GM11168 (cell line): Measurements from ENCODE around the gene PRKACB.
"Not testable (repeated sequence)": the region's sequence is repeated elsewhere in the genome, so short reads cannot be mapped to it uniquely, and the experiment has no call there.

Experiments
- in situ Hi-C: fragments of 300-500 bp; cut with MboI; formaldehyde crosslinking; loops from one replicate; pipeline ENCODE4 v1.12.0; 2022; ENCODE audit warnings: low sequenced_read_pairs; ENCODE audit not compliant: unreplicated experiment

PRKACB gene

DNA sequence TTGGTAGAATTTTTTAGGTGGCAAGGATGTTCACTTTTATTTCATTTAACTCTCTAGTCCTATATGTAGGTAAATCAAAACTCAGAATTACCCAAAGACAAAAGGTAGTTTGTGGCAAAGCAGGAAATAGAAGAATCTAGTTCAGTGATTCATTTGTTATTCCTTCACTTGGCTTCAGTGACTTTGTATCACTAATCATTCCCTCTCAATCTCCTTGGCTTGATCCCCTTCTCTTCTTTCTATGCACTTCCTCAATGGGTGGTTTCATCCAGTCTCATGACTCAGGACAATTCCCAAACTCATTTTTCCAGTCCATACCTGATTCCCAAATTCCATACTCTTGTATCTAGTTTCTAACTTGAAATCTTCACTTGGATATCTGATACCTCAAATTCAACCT lies 64.9 kb downstream of the PRKACB start:
- in situ Hi-C loops = no loop called here

DNA sequence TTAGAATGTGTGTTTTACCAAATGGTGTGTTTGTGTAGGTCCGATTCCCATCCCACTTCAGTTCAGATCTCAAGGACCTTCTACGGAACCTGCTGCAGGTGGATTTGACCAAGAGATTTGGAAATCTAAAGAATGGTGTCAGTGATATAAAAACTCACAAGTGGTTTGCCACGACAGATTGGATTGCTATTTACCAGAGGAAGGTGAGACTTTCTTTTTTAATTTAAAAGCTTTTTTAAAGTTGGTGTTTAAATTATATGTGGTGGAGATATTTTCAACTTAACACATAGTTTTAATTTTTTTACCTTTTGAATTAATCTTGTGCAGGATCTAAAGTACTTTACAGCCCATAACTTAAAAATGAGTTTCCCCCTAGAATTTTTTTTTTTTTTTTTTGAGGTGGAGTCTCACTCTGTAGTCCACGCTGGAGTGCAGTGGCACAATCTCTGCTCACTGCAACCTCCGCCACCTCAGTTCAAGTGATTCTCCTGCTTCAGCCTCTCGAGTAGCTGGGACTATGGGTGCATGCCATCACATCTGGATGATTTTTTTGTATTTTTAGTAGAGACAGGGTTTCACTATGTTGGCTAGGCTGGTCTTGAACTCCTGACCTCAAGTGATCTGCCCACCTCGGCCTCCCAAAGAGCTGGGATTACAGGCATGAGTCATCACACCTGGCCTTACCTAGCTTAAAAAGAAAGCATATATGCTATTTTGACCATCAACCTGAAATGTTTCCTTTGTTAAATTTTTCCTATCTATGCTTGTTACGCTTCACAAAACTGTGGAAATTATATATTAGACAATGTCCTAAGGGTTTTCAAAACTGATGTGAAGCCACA lies 70.3 kb downstream of the PRKACB start:
- in situ Hi-C loops = no loop called here

DNA sequence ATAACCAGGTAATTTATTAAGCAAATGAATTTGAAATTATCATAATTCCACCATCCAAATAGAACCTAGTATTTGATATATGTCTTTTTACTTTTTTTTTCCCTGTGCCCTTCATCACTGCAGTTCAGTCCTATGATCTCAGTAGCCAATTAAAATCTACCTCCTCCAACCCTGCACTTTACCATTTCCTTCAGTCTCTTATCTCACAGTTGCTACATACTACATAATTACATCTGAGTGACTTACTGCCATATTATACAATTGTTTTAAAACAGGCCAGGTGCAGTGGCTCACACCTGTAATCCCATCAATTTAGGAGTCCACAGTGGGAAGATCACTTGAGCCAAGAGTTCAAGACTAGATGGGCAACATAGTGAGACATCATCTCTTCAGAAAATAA lies 73.2 kb downstream of the PRKACB start:
- in situ Hi-C loops = no loop called here

DNA sequence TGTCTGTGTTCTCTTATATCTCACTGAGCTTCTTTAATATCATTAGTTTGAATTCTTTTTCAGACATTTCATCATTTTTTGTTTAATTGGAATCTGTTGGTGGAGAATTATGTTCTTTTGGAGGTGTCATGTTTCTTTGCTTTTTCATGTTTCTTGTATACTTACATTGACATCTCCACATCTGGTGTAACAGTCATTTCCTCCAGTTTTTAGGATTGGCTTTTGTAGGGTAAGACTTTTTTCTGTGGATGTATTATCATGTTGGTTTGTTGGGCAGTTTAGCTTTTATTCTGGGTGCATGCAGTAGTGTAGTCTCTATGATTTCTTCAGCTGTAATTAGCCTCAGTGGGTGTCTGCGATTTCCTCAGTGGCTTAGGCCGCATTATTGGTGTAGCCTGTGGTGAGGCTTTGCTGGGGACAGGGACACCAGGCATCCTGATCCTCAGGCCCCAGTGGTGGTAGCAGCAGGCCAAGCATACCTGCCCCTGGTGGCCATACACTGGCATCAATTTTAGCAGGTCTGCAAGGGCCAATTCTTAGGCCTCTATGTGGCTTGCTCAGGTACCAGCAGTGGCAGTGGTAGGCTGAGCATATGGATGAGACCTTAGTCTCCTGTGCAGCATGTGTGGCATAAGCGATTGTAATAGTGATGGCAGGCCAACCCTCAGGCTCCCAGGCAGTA lies 79.8 kb downstream of the PRKACB start:
- in situ Hi-C loops = no loop called here

DNA sequence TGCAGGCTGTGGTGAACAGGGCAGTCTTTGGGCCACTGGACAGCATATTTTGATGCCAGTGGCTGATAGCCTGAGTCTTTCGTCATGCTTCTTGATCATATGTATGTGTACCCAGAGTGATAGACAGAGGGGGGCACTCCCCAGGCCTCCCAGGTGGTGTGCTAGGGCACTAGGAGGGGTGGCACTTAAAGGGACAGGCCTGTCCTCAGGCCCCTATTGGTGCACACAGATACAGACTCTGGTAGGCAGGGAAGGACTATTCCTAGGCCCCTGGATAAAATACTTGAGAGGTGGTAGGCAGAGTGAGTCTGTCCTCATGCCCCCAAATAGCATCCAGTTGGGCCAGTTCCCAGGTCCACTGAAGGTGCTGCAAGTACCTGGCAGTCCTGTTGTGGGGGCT lies 80.8 kb downstream of the PRKACB start:
- in situ Hi-C loops = no loop called here

DNA sequence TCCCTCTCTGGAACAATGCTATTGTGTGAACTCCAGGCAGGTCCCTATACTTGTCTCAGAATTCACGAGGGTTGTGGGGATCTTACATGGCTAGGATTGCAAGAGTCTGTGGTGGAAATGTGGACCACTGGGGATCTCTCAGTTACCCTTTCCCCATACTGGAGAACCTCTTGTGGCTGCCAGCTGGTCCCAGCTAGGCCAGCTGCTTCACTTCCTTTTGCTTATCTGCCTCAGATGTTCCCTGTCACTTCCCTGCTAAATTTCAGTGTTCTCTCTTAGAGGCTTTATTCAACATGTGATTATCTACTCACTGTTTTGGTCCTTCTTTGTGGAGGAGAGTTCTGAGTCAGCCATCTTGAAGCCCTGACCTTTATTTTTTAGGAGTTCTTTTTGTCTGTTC lies 81.6 kb downstream of the PRKACB start:
- in situ Hi-C loops = no loop called here

DNA sequence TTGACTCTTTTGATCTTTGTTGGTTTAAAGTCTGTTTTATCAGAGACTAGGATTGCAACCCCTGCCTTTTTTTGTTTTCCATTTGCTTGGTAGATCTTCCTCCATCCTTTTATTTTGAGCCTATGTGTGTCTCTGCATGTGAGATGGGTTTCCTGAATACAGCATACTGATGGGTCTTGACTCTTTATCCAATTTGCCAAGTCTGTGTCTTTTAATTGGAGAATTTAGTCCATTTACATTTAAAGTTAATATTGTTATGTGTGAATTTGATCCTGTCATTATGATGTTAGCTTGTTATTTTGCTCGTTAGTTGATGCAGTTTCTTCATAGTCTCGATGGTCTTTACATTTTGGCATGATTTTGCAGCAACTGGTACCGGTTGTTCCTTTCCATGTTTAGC lies 88.6 kb downstream of the PRKACB start:
- in situ Hi-C loops = not testable (repeated sequence)

DNA sequence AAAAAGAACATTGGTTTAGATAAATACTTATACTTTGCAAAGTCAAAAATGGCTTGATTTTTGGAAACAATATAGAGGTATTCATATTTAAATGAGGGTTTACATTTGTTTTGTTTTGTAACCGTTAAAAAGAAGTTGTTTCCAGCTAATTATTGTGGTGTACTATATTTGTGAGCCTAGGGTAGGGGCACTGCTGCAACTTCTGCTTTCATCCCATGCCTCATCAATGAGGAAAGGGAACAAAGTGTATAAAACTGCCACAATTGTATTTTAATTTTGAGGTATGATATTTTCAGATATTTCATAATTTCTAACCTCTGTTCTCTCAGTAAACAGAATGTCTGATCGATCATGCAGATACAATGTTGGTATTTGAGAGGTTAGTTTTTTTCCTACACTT lies 92.2 kb downstream of the PRKACB start:
- in situ Hi-C loops = no loop called here

DNA sequence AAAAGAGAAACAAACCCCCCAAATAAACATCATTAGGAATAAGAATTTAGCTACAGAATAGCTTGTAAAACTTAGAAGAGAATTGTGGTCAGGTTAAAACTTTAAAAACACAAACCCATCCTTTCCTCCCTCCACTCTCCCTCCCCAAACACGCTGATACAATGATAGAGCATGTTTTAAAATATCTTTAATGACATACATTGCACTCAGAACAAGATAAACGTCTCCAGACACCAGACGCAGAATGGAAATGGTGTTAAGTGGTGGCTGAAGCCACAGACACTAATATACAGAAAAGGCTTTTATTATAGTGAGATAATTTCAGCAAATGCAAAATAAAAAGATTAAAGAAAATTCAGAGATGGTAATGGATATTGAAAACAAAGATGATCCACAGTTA lies 98.6 kb downstream of the PRKACB start:
- in situ Hi-C loops = no loop called here

DNA sequence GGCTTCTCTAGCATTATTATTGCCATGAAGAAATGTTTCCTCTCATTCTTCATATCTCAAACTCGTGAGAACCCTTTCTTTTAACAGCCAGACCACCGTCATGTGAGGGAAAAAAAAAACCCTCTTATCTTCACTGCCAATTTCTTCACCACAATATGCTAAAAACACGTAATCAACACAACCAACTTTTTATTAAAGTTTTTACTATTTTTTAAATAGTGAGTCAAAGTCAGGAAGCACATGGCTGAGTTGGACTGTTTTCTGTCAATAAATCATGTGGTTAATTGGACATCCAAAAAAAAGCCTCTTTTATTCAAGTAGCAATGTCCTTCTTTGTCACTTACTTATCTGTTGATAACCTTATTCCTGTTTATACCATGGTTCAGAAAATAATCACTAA lies 101.5 kb downstream of the PRKACB start:
- in situ Hi-C loops = no loop called here

DNA sequence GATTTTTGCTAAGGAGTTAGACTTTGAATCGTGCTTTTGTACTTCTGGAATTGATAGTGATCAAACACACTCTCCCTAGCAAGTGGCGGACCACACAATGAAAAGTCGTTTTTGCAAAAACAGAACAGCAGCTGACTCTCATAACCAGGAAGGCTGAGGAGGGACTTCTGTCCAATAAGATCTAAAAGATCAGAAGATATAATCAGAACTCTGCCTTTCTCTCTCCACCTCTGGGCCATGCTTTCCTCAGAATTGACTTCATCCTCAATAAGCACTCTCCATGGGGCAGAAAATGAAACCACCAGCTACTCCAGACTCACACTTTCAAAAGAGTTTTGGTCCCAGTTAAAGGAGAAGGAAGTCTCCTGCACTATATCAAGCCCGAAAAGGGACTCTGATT lies 102.1 kb downstream of the PRKACB start:
- in situ Hi-C loops = no loop called here

DNA sequence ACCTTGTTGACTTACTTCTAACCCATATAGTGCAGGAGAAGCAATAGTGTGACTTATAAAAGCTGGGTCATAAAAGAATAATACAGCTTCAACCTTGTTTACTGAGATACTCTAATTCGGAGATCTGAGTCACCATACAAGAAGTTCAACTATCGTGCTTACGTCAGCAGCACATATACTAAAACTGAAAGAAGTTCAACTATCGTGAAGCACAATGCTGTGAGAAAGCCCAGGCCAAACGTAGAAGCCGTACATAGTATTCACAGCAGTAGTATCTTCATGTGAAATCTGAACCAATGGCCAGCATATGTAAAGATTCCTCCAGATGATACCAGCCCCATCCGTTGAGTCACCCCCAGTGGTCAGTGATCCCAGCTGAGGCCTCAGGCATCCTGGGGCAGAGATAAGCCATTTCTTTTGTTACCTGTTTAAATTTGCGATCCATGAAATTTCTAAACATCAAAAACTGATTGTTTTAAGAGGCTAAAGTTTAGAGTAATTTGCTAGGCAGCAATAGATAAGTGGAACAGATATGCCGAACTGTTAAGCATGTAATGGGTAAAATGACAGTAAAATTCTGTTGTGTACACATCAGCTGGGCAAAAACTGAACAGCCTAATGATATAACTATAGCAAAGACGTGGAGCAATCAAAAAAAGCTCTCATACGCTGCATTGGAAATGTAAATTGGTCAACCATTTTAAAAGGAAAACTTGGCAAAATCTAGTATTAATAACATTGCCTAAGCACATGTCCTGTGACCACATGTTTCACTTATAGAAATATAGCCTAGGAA lies 103.6 kb downstream of the PRKACB start:
- in situ Hi-C loops = no loop called here

DNA sequence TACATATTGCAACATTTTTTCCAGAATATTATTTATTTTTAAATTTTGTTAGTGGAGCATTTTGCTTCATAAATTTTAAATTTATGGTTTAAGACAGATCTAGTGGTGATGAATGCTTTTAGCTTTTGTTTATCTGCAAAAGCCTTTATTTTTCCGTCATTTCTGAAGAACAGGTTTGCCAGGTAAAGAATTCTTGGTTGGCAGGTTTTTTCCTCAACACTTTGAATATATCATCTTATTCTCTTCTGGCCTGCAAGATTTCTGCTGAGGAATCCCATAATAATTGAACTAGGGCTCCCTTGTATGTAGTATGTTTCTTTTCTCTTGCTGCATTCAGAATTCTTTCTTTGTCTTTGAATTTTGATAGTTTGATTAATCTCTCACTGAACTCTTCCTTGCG lies 106.6 kb downstream of the PRKACB start:
- in situ Hi-C loops = no loop called here

DNA sequence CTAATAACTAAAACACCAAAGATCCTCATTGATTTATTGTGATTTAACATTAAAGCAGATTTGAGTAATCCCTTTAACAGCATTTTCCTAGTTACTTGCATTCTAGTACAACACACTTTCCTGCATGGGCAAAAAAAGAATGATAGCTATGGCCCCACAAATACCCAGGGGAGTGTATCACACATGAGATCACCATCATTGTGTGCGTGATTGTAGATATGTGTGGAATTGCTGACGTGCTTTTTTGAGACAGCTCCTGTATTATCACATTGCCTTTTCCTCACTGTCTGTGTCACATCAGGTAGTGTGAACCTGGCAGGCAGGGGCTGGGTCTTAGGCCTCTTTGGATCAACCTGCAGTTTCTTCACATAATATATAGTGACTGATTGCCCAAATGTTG lies 109.0 kb downstream of the PRKACB start:
- in situ Hi-C loops = no loop called here

DNA sequence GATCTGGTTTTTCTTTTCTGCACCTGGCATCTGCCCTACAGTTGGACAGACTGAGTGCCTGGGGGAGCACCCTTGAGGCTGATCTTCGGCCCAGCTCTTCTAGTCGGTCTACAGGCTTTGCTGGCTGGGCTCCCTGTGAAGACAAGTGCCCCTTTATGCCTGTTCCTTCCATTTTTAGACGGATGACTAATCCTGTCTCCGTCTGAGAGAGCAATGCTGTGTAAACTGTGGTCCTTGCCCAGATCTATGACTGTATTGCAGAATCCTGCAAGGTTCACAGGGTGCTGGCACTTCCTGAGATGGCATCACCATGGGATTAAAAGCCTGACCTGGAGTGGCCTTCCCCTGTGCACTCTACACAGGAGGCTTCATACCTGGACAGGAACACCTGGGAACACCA lies 109.8 kb downstream of the PRKACB start:
- in situ Hi-C loops = no loop called here

DNA sequence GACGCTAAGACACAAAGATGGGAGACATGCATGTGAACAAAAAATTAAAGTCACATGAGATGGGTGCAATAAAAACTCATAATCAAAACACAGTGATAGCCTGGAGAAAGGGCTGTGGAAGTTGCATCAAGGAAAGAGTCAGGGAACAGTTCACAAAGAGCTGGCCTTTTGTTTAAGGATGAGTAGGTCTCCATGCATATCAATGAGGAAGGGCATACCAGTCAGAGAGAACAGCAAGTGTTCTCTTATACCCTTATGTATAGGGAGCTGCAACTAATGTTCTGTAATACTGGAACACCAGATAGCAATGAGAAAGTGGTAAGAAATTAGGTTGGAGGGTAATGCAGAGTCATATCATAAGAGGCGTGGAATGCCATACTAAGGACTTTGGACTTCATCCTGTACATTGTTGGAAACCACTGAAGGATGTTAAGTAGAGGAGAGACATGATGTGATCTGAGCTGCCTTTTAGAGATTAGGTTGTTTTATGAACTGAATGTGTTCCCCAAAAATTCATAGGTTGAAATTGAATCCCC lies 110.7 kb downstream of the PRKACB start:
- in situ Hi-C loops = no loop called here

DNA sequence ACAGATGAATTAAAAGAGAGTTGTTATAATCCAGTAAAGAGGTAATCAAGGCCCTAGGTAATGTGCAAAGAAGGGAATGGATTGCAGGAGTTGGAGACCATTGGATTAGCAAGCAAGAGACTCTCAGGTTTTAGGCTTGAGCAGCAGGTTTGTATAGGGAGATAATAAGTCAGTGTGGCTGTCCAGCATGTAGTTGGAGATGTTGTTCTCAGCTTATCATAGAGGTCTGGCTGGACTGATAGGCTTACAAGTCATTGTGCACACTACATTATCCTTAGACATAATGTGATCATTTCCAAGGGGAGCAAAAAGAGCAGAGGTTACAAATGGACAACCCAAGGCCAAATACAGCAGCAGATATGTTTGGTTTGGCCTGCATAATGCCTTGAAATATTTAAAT lies 111.5 kb downstream of the PRKACB start:
- in situ Hi-C loops = no loop called here

DNA sequence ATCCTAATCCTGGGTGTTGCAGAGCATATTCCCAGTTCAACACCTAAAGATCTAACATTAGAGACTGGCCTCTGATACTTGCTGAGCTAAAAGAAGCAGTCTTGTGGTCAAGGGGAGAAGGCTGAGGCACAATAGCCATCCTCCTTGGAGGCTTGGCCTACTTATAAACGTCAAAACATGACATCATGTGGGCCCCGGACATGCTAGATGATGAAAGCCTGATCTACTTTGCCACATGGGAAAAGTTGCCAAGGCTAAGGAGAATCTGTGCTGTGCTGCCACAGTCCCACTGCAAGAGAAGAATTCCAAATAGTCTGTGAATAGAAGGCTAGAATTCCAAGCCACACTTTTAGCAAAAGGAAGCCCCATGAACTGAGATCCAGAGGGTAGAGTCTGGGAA lies 113.5 kb downstream of the PRKACB start:
- in situ Hi-C loops = no loop called here

DNA sequence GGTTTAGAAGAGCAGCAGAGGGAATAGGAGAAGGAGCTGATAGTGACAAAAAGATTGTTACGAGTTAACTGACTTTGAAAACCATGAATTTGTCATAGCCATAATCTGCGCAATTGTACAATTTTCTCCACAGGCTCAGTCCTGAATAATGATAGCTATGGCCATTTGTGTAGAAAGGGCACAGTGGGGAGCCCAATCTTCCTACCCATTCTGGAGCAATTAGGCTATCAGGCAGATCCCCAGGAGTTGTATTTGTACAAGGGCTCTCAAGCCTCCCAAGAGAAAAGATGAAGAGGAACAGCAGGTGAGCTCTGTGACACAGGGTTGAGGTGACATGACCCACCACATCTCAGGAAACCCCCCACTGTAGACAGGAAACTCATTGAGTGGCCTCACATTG lies 115.3 kb downstream of the PRKACB start:
- in situ Hi-C loops = no loop called here

DNA sequence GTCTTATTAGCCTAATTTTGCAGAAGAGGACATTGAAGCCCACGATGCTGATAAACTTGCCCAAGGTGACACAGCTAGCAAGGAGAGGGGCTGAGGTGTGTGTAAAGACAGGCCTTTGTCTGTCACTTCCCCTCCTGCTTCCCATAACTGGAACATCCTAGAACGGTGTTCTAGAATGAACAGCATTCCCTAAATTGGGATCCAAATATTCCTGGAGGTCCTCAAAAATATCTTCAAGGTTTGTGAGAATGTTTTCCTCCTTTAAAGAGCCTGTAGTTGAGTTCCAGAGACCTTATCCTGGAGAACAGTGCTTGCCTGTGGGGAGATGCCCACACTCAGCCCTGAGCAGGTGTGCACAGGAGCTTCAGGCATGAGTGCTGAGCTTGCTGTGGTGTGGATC lies 115.9 kb downstream of the PRKACB start:
- in situ Hi-C loops = no loop called here
